PC-9 (cell line): Measurements from ENCODE around the gene MRPS9. TPM values are rescaled to one million over a fixed set of nuclear protein-coding genes. Genes with fewer than 3 reads are reported as not detected.

Experiments
- BruUV-seq: library from RNA; stranded (reverse); fragments of 400-500 nt; replicated peaks from 2 replicates; lab custom pipeline; 2021; lab: Mats Ljungman, UMichigan
- CTCF ChIA-PET: fragments of 300-600 bp; sonication (Branson Sonifier 250); formaldehyde crosslinking; loops from one replicate; lab custom pipeline; 2022; ENCODE audit warnings: antibody characterized with exemption; lab: Charles Lee
- POLR2A ChIA-PET: fragments of 300-600 bp; sonication (Branson Sonifier 250); formaldehyde crosslinking; loops from one replicate; lab custom pipeline; 2022; ENCODE audit warnings: antibody characterized with exemption; ENCODE audit not compliant: unreplicated experiment; lab: Charles Lee
- DNase-seq, 2 experiments: peaks; one replicate each; pipeline versions ENCODE4 v3.0.0 to v3.0.0-alpha.2; 2015 to 2022; ENCODE audit warnings: mixed read lengths in 1 of 2
- H2AFZ ChIP-seq: fragments of 200-600 bp; sonication (generic); 2 replicates; pipeline ENCODE4 v1.8.1; 2017; ENCODE audit warnings: antibody characterized with exemption
- H3F3A ChIP-seq: fragments of 200-600 bp; sonication (generic); 2 replicates; pipeline ENCODE4 v1.8.1; 2017; ENCODE audit warnings: antibody characterized with exemption, mild to moderate bottlenecking, low read depth; ENCODE audit not compliant: insufficient read depth
- H3K27ac ChIP-seq: fragments of 200-600 bp; sonication (generic); 2 replicates; pipeline ENCODE4 v1.6.1; 2016; ENCODE audit warnings: mixed run types
- H3K27me3 ChIP-seq: fragments of 200-600 bp; sonication (generic); 2 replicates; pipeline ENCODE4 v1.6.1; 2016; ENCODE audit warnings: low read depth, mixed run types; ENCODE audit not compliant: insufficient read depth
- H3K36me3 ChIP-seq: fragments of 200-600 bp; sonication (generic); 2 replicates; pipeline ENCODE4 v1.6.1; 2016; ENCODE audit warnings: low read depth, mixed run types
- H3K4me1 ChIP-seq: fragments of 200-600 bp; sonication (generic); replicated peaks from 2 replicates; pipeline ENCODE4 v1.6.1; 2016; ENCODE audit warnings: mixed run types; ENCODE audit not compliant: insufficient read depth
- H3K4me2 ChIP-seq: fragments of 200-600 bp; sonication (generic); 2 replicates; pipeline ENCODE4 v1.6.1; 2017; ENCODE audit warnings: mixed run types
- H3K4me3 ChIP-seq: fragments of 200-600 bp; sonication (generic); 2 replicates; pipeline ENCODE4 v1.6.1; 2016; ENCODE audit warnings: mixed run types
- H3K79me2 ChIP-seq: fragments of 200-600 bp; sonication (generic); 2 replicates; pipeline ENCODE4 v1.6.1; 2017; ENCODE audit warnings: low read depth, mixed run types
- H3K9me2 ChIP-seq: fragments of 200-600 bp; sonication (generic); 2 replicates; pipeline ENCODE4 v1.8.1; 2017; ENCODE audit warnings: mild to moderate bottlenecking; ENCODE audit not compliant: insufficient read depth
- H3K9me3 ChIP-seq: fragments of 200-600 bp; sonication (generic); 2 replicates; pipeline ENCODE4 v1.8.1; 2016; ENCODE audit warnings: low read depth; ENCODE audit not compliant: insufficient read depth
- H4K20me1 ChIP-seq: fragments of 200-600 bp; sonication (generic); 2 replicates; pipeline ENCODE4 v1.8.1; 2017; ENCODE audit not compliant: insufficient read depth
- EZH2 ChIP-seq: fragments of 200-600 bp; sonication (generic); IDR thresholded peaks from 2 replicates; pipeline ENCODE4 v1.8.0; 2017; ENCODE audit warnings: antibody characterized with exemption, low read depth
- intact Hi-C: fragments of 100-400 bp; cut with micrococcal nuclease; formaldehyde crosslinking; loops from one replicate; pipeline ENCODE4 v1.10.0; 2022; ENCODE audit not compliant: unreplicated experiment
- total RNA-seq: library from RNA; stranded (reverse); gene quantifications from 2 replicates; pipeline ENCODE4 v1.2.3, GENCODE V29; 2021
- TF ChIP-seq, protein P1 (sequence below): fragments of 200-600 bp; sonication (generic); conservative IDR thresholded peaks from 2 replicates; pipeline ENCODE4 v1.6.1; 2017; ENCODE audit warnings: mixed run types, antibody characterized with exemption, mild to moderate bottlenecking, moderate library complexity

MRPS9 gene
- total RNA-seq, 1 experiment from 2014 or later, result 27.0 TPM

DNA sequence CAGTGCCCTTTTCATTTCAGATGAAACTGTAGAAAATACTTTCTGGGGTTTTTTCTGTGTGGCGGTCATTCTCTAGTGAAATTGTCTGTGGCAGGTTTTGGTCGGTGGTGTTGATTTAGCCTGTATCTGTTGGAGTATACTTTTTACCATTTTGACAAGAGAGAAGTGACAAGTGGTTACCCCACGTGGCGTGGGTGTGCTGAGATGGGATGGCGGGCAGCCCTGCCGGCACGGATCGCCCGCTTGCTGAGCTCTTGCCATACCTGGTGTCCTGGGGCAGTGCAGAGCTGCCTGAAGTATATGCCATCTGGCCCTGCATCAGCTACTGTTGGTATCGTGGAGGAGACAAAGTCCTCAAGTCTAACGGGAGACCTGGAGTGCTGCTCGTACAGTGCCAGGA, 64.1 kb downstream of the MRPS9 start:
- no peak overlapping the region for H3K4me2 ChIP-seq
- no TSS peak for BruUV-seq
- ChIA-PET POLR2A (interaction anchor here (0.5 kb wide), 1 partner anchor 719 kb away, joined by 9 read pairs; no protein-coding TSS in a partner anchor), CTCF (no interaction called here)
- no peak overlapping the region for H3K4me3 ChIP-seq
- H3K4me1 ChIP-seq, result no peaks in the 10 kb centered on the region
- intact Hi-C loops, result no loop called here
- no peak overlapping the region for H3K27ac ChIP-seq
- H3K36me3 ChIP-seq, result no peaks in the 10 kb centered on the region; the same call in 1 of the 2 replicates
- peaks cover 5% of the 10 kb centered on the region; the same call in 1 of the 2 replicates for H3F3A ChIP-seq
- TF ChIP-seq, protein P1, sequence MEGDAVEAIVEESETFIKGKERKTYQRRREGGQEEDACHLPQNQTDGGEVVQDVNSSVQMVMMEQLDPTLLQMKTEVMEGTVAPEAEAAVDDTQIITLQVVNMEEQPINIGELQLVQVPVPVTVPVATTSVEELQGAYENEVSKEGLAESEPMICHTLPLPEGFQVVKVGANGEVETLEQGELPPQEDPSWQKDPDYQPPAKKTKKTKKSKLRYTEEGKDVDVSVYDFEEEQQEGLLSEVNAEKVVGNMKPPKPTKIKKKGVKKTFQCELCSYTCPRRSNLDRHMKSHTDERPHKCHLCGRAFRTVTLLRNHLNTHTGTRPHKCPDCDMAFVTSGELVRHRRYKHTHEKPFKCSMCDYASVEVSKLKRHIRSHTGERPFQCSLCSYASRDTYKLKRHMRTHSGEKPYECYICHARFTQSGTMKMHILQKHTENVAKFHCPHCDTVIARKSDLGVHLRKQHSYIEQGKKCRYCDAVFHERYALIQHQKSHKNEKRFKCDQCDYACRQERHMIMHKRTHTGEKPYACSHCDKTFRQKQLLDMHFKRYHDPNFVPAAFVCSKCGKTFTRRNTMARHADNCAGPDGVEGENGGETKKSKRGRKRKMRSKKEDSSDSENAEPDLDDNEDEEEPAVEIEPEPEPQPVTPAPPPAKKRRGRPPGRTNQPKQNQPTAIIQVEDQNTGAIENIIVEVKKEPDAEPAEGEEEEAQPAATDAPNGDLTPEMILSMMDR, result no peak
- no peak for TF ChIP-seq EZH2
- no peak for DNase-seq
- H2AFZ ChIP-seq, result no peak overlapping the region
- H3K27me3 ChIP-seq, result no peaks in the 10 kb centered on the region
- no peaks in the 10 kb centered on the region for H3K79me2 ChIP-seq
- no peaks in the 10 kb centered on the region for H3K9me3 ChIP-seq
- H3K9me2 ChIP-seq, result no peaks in the 10 kb centered on the region
- no peaks in the 10 kb centered on the region; the same call in 1 of the 2 replicates for H4K20me1 ChIP-seq

GRCh38 chr2:105102963-105103421, 65.1 kb downstream of the MRPS9 start:
- Histone ChIP-seq H3K4me1 (no peaks in the 10 kb centered on the region), H3K9me3 (no peaks in the 10 kb centered on the region), H3K27ac (no peak overlapping the region), H3K9me2 (no peaks in the 10 kb centered on the region), H3F3A (peaks cover 5% of the 10 kb centered on the region; the same call in 1 of the 2 replicates), H2AFZ (no peak overlapping the region), H3K79me2 (no peaks in the 10 kb centered on the region), H3K4me2 (no peak overlapping the region), H3K4me3 (no peak overlapping the region), H4K20me1 (no peaks in the 10 kb centered on the region; the same call in 1 of the 2 replicates), H3K36me3 (no peaks in the 10 kb centered on the region; the same call in 1 of the 2 replicates), H3K27me3 (no peaks in the 10 kb centered on the region)
- CTCF ChIA-PET, result no interaction called here
- POLR2A ChIA-PET, result no interaction called here
- intact Hi-C loops, result no loop called here
- no peak for TF ChIP-seq EZH2
- TF ChIP-seq, protein P1, result no peak
- no TSS peak for BruUV-seq
- peak in 1 of 2 experiments; percentile 64 for DNase-seq

DNA sequence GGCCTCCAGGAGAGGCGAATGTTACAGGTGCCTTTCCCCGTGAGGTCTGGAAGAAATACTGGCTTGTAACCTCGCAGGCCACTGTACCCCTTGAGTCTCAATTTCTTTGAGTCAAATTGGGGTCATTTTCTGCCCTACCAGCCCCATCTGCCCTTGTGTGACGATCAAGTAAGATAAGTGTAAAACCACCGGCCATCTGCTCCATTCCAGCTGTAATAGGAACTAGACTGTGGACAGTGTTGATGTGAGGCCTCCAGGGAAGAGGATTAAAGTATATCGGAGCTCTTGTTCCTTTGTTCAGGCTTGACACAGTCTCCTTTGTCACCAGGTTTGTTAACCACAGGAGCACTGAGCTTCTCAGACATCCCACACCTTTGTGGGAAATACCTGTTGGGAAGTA, 65.6 kb downstream of the MRPS9 start:
- intact Hi-C loops, result no loop called here
- Histone ChIP-seq H3K79me2 (no peaks in the 10 kb centered on the region), H3K9me2 (no peaks in the 10 kb centered on the region), H3K9me3 (no peaks in the 10 kb centered on the region), H3K4me1 (no peaks in the 10 kb centered on the region), H3K4me2 (no peak overlapping the region), H3K36me3 (no peaks in the 10 kb centered on the region; the same call in 1 of the 2 replicates), H3K4me3 (no peak overlapping the region), H2AFZ (no peak overlapping the region), H4K20me1 (no peaks in the 10 kb centered on the region), H3K27me3 (no peaks in the 10 kb centered on the region), H3F3A (peaks cover 5% of the 10 kb centered on the region; the same call in 1 of the 2 replicates), H3K27ac (no peak overlapping the region)
- CTCF ChIA-PET, result no interaction called here
- no TSS peak for BruUV-seq
- DNase-seq, result no peak
- TF ChIP-seq, protein P1, result no peak
- no peak for TF ChIP-seq EZH2
- POLR2A ChIA-PET, result no interaction called here
